PFSK-1 (cell line): ENCODE results near the gene GSK3B.

ENCODE experiments used
- FOXP2 ChIP-seq: optimal IDR thresholded peaks from 2 replicates; pipeline ENCODE3; 2011; ENCODE audit warnings: borderline replicate concordance, control low read depth, inconsistent platforms; ENCODE audit not compliant: insufficient read depth; ENCODE audit errors: extremely low read length, extremely low read depth
- POLR2AphosphoS5 ChIP-seq: IDR thresholded peaks from 2 replicates; pipeline ENCODE4 v1.6.1; 2012; ENCODE audit warnings: low read depth, mild to moderate bottlenecking, control low read depth, low read length, moderate library complexity
- SIN3A ChIP-seq: IDR thresholded peaks from 2 replicates; pipeline ENCODE4 v1.6.1; 2012; ENCODE audit warnings: mild to moderate bottlenecking, low read length, moderate library complexity, borderline replicate concordance; ENCODE audit not compliant: insufficient read depth
- TAF1 ChIP-seq: IDR thresholded peaks from 2 replicates; pipeline ENCODE4 v1.6.1; 2012; ENCODE audit warnings: low read length, control low read depth, borderline replicate concordance; ENCODE audit not compliant: insufficient read depth
- TF ChIP-seq, protein P1 (sequence below), 2 experiments: IDR thresholded peaks; 2 replicates each; pipeline versions ENCODE4 v1.6.1 to v1.8.0; 2011 to 2012; ENCODE audit warnings: low read depth in 2 of 2, low read length in 2 of 2, control low read depth in 1 of 2, inconsistent platforms in 1 of 2, mild to moderate bottlenecking in 1 of 2, moderate library complexity in 1 of 2; ENCODE audit not compliant: insufficient read depth in 1 of 2

Gene GSK3B

DNA sequence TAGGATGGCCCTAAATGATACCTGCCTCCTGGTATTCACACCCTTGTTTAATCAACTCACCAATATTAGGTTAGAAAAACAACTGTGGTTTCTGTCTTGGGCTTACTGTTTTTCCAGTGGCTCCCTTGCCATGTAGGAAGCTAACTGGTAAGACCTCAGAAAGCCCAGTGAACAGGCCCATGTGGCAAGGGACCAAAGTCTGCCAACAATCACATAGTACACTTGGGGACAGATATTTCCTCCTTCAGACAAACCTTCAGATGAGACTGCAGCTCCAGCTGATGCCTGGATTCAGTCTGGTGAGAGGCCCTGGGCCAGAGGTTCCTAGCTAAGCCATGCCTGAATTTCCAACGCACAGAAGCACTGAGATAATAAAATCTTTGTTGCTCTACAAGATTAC is 96.1 kb downstream of the GSK3B start:
- TF ChIP-seq SIN3A = no peak
- no peak for TF ChIP-seq POLR2AphosphoS5
- no peak for TF ChIP-seq TAF1
- TF ChIP-seq FOXP2 = no peak
- TF ChIP-seq, protein P1, sequence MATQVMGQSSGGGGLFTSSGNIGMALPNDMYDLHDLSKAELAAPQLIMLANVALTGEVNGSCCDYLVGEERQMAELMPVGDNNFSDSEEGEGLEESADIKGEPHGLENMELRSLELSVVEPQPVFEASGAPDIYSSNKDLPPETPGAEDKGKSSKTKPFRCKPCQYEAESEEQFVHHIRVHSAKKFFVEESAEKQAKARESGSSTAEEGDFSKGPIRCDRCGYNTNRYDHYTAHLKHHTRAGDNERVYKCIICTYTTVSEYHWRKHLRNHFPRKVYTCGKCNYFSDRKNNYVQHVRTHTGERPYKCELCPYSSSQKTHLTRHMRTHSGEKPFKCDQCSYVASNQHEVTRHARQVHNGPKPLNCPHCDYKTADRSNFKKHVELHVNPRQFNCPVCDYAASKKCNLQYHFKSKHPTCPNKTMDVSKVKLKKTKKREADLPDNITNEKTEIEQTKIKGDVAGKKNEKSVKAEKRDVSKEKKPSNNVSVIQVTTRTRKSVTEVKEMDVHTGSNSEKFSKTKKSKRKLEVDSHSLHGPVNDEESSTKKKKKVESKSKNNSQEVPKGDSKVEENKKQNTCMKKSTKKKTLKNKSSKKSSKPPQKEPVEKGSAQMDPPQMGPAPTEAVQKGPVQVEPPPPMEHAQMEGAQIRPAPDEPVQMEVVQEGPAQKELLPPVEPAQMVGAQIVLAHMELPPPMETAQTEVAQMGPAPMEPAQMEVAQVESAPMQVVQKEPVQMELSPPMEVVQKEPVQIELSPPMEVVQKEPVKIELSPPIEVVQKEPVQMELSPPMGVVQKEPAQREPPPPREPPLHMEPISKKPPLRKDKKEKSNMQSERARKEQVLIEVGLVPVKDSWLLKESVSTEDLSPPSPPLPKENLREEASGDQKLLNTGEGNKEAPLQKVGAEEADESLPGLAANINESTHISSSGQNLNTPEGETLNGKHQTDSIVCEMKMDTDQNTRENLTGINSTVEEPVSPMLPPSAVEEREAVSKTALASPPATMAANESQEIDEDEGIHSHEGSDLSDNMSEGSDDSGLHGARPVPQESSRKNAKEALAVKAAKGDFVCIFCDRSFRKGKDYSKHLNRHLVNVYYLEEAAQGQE (IDR thresholded peaks at IDR 0.05; ENCODE audit: insufficient read depth in 1 of 2, low read depth in 2 of 2, low read length in 2 of 2) = no peak

GRCh38 chr3:119990888-119991287 is 103.4 kb downstream of the GSK3B start:
- TF ChIP-seq, protein P1 (IDR thresholded peaks at IDR 0.05; ENCODE audit: insufficient read depth in 1 of 2, low read depth in 2 of 2, low read length in 2 of 2) = no peak
- TF ChIP-seq SIN3A (no peak), TAF1 (no peak)

GRCh38 chr3:119989981-119990655 is 104.1 kb downstream of the GSK3B start:
- TF ChIP-seq, protein P1 (IDR thresholded peaks at IDR 0.05; ENCODE audit: insufficient read depth in 1 of 2, low read depth in 2 of 2, low read length in 2 of 2) = no peak
- no peak for TF ChIP-seq POLR2AphosphoS5
- no peak for TF ChIP-seq TAF1
- no peak for TF ChIP-seq FOXP2

DNA sequence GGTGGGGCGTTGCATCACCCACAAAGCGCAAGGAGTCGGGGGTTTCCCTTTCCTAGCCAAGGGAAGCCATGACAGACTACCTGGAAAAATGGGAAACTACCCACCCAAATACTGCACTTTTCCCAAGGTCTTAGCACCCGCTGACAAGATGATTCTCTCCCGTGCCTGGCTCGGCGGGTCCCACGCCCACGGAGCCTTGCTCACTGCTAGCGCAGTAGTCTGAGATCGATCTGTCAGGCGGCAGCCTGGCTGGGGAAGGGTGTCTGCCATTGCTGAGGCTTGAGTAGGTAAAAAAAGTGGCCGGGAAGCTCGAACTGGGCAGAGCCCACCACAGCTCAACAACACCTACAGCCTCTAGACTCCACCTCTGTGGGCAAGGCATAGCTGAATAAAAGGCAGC is 112.9 kb downstream of the GSK3B start:
- TF ChIP-seq TAF1 = no peak
- no peak for TF ChIP-seq FOXP2
- no peak for TF ChIP-seq POLR2AphosphoS5
- no peak for TF ChIP-seq SIN3A
- TF ChIP-seq, protein P1 (IDR thresholded peaks at IDR 0.05; ENCODE audit: insufficient read depth in 1 of 2, low read depth in 2 of 2, low read length in 2 of 2) = no peak

GRCh38 chr3:119978554-119979208 is 115.6 kb downstream of the GSK3B start:
- TF ChIP-seq SIN3A (no peak), POLR2AphosphoS5 (no peak), FOXP2 (no peak), TAF1 (no peak)
- TF ChIP-seq, protein P1 (IDR thresholded peaks at IDR 0.05; ENCODE audit: insufficient read depth in 1 of 2, low read depth in 2 of 2, low read length in 2 of 2) = no peak
